Ascending aorta (tissue), 2 donors: ENCODE data around the gene GGACT. TPM values are rescaled to one million over a fixed set of nuclear protein-coding genes. Genes with fewer than 3 reads are reported as not detected.

Experiments
- DNase-seq, 2 donors: peaks; one replicate each; pipeline ENCODE4 v3.0.0-alpha.2; 2019; ENCODE audit warnings: low spot score in 2 of 2
- H3K27ac ChIP-seq, 2 donors: fragments of 200-600 bp; sonication (generic); one replicate each; pipeline ENCODE4 v1.5.1; 2016 to 2017; ENCODE audit warnings: mild to moderate bottlenecking in 1 of 2
- H3K27me3 ChIP-seq: fragments of 200-600 bp; sonication (generic); one replicate; pipeline ENCODE4 v1.5.1; 2017
- H3K36me3 ChIP-seq, 2 donors: fragments of 200-600 bp; sonication (generic); one replicate each; pipeline ENCODE4 v1.5.1; 2016
- H3K4me1 ChIP-seq, 2 donors: fragments of 200-600 bp; sonication (generic); one replicate each; pipeline ENCODE4 v1.5.1; 2016 to 2017; ENCODE audit warnings: mild to moderate bottlenecking in 1 of 2
- H3K4me3 ChIP-seq, 2 donors: fragments of 200-600 bp; sonication (generic); one replicate each; pipeline ENCODE4 v1.5.1; 2016 to 2017; ENCODE audit warnings: mild to moderate bottlenecking in 1 of 2
- H3K9me3 ChIP-seq, 2 donors: fragments of 200-600 bp; sonication (generic); one replicate each; pipeline ENCODE4 v1.5.1; 2016
- CTCF ChIP-seq, 3 experiments: fragments of 200-600 bp in 2 of 3; fragments of 450-650 bp in 1 of 3; sonication (generic) in 2 of 3; IDR thresholded peaks; one replicate each; pipeline ENCODE4 v1.5.1; 2016 to 2019; ENCODE audit warnings: antibody characterized with exemption in 3 of 3, mild to moderate bottlenecking in 1 of 3, moderate library complexity in 1 of 3
- intact Hi-C: fragments of 100-400 bp; cut with DNase I; formaldehyde crosslinking; loops from one replicate; pipeline ENCODE4 v1.15.1; 2023
- total RNA-seq: library from RNA; depleted of rRNA; stranded (reverse); fragments of >200 nt; gene quantifications from one replicate; pipeline ENCODE4 v1.1.0, GENCODE V29; 2016

GGACT gene
- total RNA-seq, 1 donor from 2014 or later: 1.2 TPM

- DNase-seq: no peak
- TF ChIP-seq CTCF (IDR thresholded peaks at IDR 0.05): no peak
- no peaks in the 10 kb centered on the region for H3K9me3 ChIP-seq
- H3K27me3 ChIP-seq: no peaks in the 10 kb centered on the region
- H3K27ac ChIP-seq: no peak overlapping the region
- intact Hi-C loops: no loop called here
- no peak overlapping the region for H3K4me3 ChIP-seq
- no peaks in the 10 kb centered on the region for H3K4me1 ChIP-seq
- peaks cover 6 to 44% of the 10 kb centered on the region in 2 donors for H3K36me3 ChIP-seq
Observed at GRCh38 chr13:100532090-100532766, 56.4 kb downstream of the GGACT start.

DNA sequence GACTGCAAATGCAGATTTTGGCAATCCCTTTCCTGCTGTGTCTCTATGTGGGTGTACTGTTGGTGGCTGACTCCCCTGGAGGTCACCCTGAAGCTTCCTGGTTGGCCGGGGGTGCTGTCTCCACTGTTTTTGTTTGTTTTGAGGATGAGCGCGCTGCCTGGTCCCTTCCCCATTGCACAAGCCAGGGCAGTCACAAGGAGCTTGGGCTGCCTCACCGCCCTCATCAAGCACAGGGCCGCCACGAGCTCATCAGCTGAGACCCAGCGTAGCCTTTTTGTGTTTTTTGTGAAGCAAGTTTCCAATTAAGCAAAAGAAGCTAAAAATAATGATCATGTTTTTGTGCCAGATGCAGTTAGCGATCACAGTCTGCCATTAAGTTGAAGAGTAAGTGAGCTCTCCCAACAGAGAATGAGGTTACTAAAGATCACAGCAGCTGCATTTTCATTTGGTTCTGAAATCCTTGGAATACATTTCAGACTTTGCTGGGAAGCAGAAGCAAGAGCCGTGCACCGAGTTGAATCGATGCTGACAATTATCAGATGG is 57.8 kb downstream of the GGACT start:
- Histone ChIP-seq H3K4me1 (no peaks in the 10 kb centered on the region), H3K27ac (no peak overlapping the region), H3K27me3 (no peaks in the 10 kb centered on the region), H3K9me3 (no peaks in the 10 kb centered on the region), H3K36me3 (peaks cover 6 to 50% of the 10 kb centered on the region in 2 donors), H3K4me3 (no peak overlapping the region)
- no peak for TF ChIP-seq CTCF (IDR thresholded peaks at IDR 0.05)
- intact Hi-C loops: no loop called here
- no peak for DNase-seq

GRCh38 chr13:100529666-100530377 is 58.8 kb downstream of the GGACT start:
- intact Hi-C loops: no loop called here
- no peak overlapping the region for H3K4me3 ChIP-seq
- no peak for DNase-seq

GRCh38 chr13:100528820-100529219 is 59.8 kb downstream of the GGACT start:
- DNase-seq: no peak

More at GRCh38 chr13:100529666-100530377, 58.8 kb downstream of the GGACT start:
- H3K27ac ChIP-seq: no peak overlapping the region
- H3K9me3 ChIP-seq: no peaks in the 10 kb centered on the region
- no peaks in the 10 kb centered on the region for H3K27me3 ChIP-seq
- no peak for TF ChIP-seq CTCF (IDR thresholded peaks at IDR 0.05)
- H3K36me3 ChIP-seq: peaks cover 6 to 50% of the 10 kb centered on the region in 2 donors
- H3K4me1 ChIP-seq: no peaks in the 10 kb centered on the region

DNA sequence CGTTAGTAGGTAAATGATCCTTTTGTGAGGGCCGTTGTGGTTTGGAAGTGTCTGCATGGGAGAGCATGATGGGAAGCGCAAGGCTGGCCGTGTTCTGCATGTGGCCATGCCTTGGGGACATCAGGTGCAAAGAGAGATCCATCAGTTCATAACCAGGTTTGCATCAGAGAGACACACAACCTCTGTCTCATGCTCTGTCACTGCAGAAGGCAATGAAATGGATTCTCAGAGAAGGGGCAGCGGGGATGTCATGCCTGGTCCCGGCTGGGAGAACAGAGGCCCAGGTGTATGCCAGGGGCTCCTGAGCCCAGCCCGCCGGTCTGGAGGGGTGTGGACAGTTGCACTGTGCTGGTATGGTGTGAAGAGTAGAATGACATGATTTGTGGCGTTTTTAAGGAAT is 60.2 kb downstream of the GGACT start:
- Histone ChIP-seq H3K36me3 (peaks cover 6 to 50% of the 10 kb centered on the region in 2 donors), H3K27me3 (no peaks in the 10 kb centered on the region), H3K27ac (no peak overlapping the region), H3K9me3 (no peaks in the 10 kb centered on the region), H3K4me1 (no peaks in the 10 kb centered on the region), H3K4me3 (no peak overlapping the region)
- TF ChIP-seq CTCF (IDR thresholded peaks at IDR 0.05): no peak
- no peak for DNase-seq
- intact Hi-C loops: no loop called here

More at GRCh38 chr13:100528820-100529219, 59.8 kb downstream of the GGACT start:
- Histone ChIP-seq H3K27ac (no peak overlapping the region), H3K4me3 (no peak overlapping the region), H3K4me1 (no peaks in the 10 kb centered on the region), H3K9me3 (no peaks in the 10 kb centered on the region), H3K27me3 (no peaks in the 10 kb centered on the region), H3K36me3 (peaks cover 6 to 50% of the 10 kb centered on the region in 2 donors)
- intact Hi-C loops: no loop called here
- no peak for TF ChIP-seq CTCF (IDR thresholded peaks at IDR 0.05)
